PC-9 (cell line): ENCODE data around the gene ICA1. TPM values are rescaled to one million over a fixed set of nuclear protein-coding genes. Genes with fewer than 3 reads are reported as not detected.

Source experiments
- BruUV-seq: library from RNA; stranded (reverse); fragments of 400-500 nt; replicated peaks from 2 replicates; lab custom pipeline; 2021; lab: Mats Ljungman, UMichigan
- CTCF ChIA-PET: fragments of 300-600 bp; sonication (Branson Sonifier 250); formaldehyde crosslinking; loops from one replicate; lab custom pipeline; 2022; ENCODE audit warnings: antibody characterized with exemption; lab: Charles Lee
- POLR2A ChIA-PET: fragments of 300-600 bp; sonication (Branson Sonifier 250); formaldehyde crosslinking; loops from one replicate; lab custom pipeline; 2022; ENCODE audit warnings: antibody characterized with exemption; ENCODE audit not compliant: unreplicated experiment; lab: Charles Lee
- DNase-seq, 2 experiments: peaks; one replicate each; pipeline versions ENCODE4 v3.0.0 to v3.0.0-alpha.2; 2015 to 2022; ENCODE audit warnings: mixed read lengths in 1 of 2
- H2AFZ ChIP-seq: fragments of 200-600 bp; sonication (generic); 2 replicates; pipeline ENCODE4 v1.8.1; 2017; ENCODE audit warnings: antibody characterized with exemption
- H3F3A ChIP-seq: fragments of 200-600 bp; sonication (generic); 2 replicates; pipeline ENCODE4 v1.8.1; 2017; ENCODE audit warnings: antibody characterized with exemption, mild to moderate bottlenecking, low read depth; ENCODE audit not compliant: insufficient read depth
- H3K27ac ChIP-seq: fragments of 200-600 bp; sonication (generic); 2 replicates; pipeline ENCODE4 v1.6.1; 2016; ENCODE audit warnings: mixed run types
- H3K27me3 ChIP-seq: fragments of 200-600 bp; sonication (generic); 2 replicates; pipeline ENCODE4 v1.6.1; 2016; ENCODE audit warnings: low read depth, mixed run types; ENCODE audit not compliant: insufficient read depth
- H3K36me3 ChIP-seq: fragments of 200-600 bp; sonication (generic); 2 replicates; pipeline ENCODE4 v1.6.1; 2016; ENCODE audit warnings: low read depth, mixed run types
- H3K4me1 ChIP-seq: fragments of 200-600 bp; sonication (generic); replicated peaks from 2 replicates; pipeline ENCODE4 v1.6.1; 2016; ENCODE audit warnings: mixed run types; ENCODE audit not compliant: insufficient read depth
- H3K4me2 ChIP-seq: fragments of 200-600 bp; sonication (generic); 2 replicates; pipeline ENCODE4 v1.6.1; 2017; ENCODE audit warnings: mixed run types
- H3K4me3 ChIP-seq: fragments of 200-600 bp; sonication (generic); 2 replicates; pipeline ENCODE4 v1.6.1; 2016; ENCODE audit warnings: mixed run types
- H3K79me2 ChIP-seq: fragments of 200-600 bp; sonication (generic); 2 replicates; pipeline ENCODE4 v1.6.1; 2017; ENCODE audit warnings: low read depth, mixed run types
- H3K9me2 ChIP-seq: fragments of 200-600 bp; sonication (generic); 2 replicates; pipeline ENCODE4 v1.8.1; 2017; ENCODE audit warnings: mild to moderate bottlenecking; ENCODE audit not compliant: insufficient read depth
- H3K9me3 ChIP-seq: fragments of 200-600 bp; sonication (generic); 2 replicates; pipeline ENCODE4 v1.8.1; 2016; ENCODE audit warnings: low read depth; ENCODE audit not compliant: insufficient read depth
- H4K20me1 ChIP-seq: fragments of 200-600 bp; sonication (generic); 2 replicates; pipeline ENCODE4 v1.8.1; 2017; ENCODE audit not compliant: insufficient read depth
- CTCF ChIP-seq: fragments of 200-600 bp; sonication (generic); conservative IDR thresholded peaks from 2 replicates; pipeline ENCODE4 v1.6.1; 2017; ENCODE audit warnings: mixed run types, antibody characterized with exemption, mild to moderate bottlenecking, moderate library complexity
- EZH2 ChIP-seq: fragments of 200-600 bp; sonication (generic); IDR thresholded peaks from 2 replicates; pipeline ENCODE4 v1.8.0; 2017; ENCODE audit warnings: antibody characterized with exemption, low read depth
- intact Hi-C: fragments of 100-400 bp; cut with micrococcal nuclease; formaldehyde crosslinking; loops from one replicate; pipeline ENCODE4 v1.10.0; 2022; ENCODE audit not compliant: unreplicated experiment
- total RNA-seq: library from RNA; stranded (reverse); gene quantifications from 2 replicates; pipeline ENCODE4 v1.2.3, GENCODE V29; 2021

ICA1 gene
- total RNA-seq, 1 experiment from 2014 or later: 33.8 TPM

- no peaks in the 10 kb centered on the region for H3K27me3 ChIP-seq
- H2AFZ ChIP-seq: no peak overlapping the region
- no peak for DNase-seq
- no peaks in the 10 kb centered on the region for H4K20me1 ChIP-seq
- no peaks in the 10 kb centered on the region for H3K79me2 ChIP-seq
- TF ChIP-seq CTCF (no peak), EZH2 (no peak)
- CTCF ChIA-PET: interaction anchor here (0.6 to 1.4 kb wide), 4 partner anchors 34 to 428 kb away, joined by 3 to 4 read pairs (median 4); no protein-coding TSS in a partner anchor
- H3K4me1 ChIP-seq: no peaks in the 10 kb centered on the region
- H3K9me3 ChIP-seq: no peaks in the 10 kb centered on the region
- no peaks in the 10 kb centered on the region for H3F3A ChIP-seq
- no peaks in the 10 kb centered on the region for H3K36me3 ChIP-seq
- intact Hi-C loops: loop anchor here (1.0 to 2.0 kb wide), 3 partner anchors 428 to 527 kb away; no protein-coding TSS in a partner anchor
- H3K4me2 ChIP-seq: no peak overlapping the region
- POLR2A ChIA-PET: interaction anchor here (0.6 to 0.7 kb wide), 2 partner anchors 213 to 402 kb away, joined by 3 to 7 read pairs; no protein-coding TSS in a partner anchor
- BruUV-seq: no TSS peak
- H3K27ac ChIP-seq: no peak overlapping the region
- H3K4me3 ChIP-seq: no peak overlapping the region
- H3K9me2 ChIP-seq: no peaks in the 10 kb centered on the region
Observed at GRCh38 chr7:8189625-8190024, 72.3 kb downstream of the ICA1 start.

DNA sequence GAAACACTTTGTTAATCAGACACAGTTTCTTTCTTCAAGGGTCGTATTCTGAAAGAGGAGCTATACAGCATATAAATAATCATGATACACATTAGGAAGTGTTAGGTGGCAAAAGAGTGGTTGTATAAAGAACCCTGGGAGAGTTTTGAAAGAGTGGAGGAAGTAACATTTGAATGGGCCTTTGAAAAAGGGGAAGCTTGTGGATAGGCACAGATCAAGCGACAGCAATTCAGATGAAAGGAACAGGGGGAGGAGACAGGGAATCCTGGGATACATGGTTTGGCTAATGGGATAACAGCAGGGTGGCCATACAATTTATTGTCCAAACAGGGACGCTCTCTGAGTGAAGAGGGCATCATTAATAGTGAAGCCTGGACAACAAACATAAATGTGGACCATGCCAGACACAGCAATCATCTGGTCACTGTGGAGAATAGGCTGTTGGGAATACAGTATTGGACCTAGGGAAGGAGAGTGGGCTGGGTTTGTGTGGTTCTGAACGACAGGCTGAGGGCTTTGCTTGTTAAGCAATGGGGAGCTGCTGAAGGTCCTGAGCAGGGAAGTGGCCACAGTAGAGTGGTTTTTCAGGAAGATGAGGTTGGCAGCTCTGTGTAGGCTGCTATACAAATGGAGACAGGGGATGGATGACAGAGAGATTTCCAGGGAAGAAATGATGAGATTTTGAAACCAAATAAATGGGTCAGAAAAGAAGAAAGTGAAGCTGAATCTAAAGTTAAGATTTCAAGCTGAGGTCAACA lies 75.9 kb downstream of the ICA1 start:
- ChIA-PET CTCF (interaction anchor here (0.6 kb wide), 1 partner anchor 1080 kb away, joined by 4 read pairs; no protein-coding TSS in a partner anchor), POLR2A (no interaction called here)
- Histone ChIP-seq H3K4me1 (no peaks in the 10 kb centered on the region), H3K9me3 (no peaks in the 10 kb centered on the region), H3K4me2 (no peak overlapping the region), H2AFZ (no peak overlapping the region), H3K4me3 (no peak overlapping the region), H3F3A (no peaks in the 10 kb centered on the region), H3K9me2 (no peaks in the 10 kb centered on the region), H3K36me3 (no peaks in the 10 kb centered on the region), H3K79me2 (no peaks in the 10 kb centered on the region), H3K27ac (no peak overlapping the region), H3K27me3 (no peaks in the 10 kb centered on the region), H4K20me1 (no peaks in the 10 kb centered on the region)
- no peak for DNase-seq
- intact Hi-C loops: no loop called here
- no peak for TF ChIP-seq EZH2
- TF ChIP-seq CTCF: no peak
- BruUV-seq: no TSS peak

DNA sequence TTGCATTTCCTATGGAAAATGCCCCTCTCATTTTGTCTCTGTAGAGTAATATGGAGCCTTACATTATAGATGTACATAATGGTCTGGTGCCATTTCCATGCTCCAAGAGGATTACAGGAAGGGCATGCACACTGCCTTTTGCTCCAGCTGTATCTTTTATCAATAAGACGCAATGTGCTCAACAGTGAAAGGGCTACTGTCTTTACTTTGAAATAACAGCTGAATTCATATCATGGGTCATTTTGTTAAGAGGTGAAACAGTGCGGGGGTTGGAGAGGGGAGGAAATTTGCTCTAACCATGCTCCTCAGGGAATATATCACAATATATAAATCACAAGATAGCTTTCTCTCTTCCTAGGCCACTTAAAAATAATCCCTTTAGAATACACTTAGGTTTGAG lies 77.7 kb downstream of the ICA1 start:
- intact Hi-C loops: no loop called here
- no peaks in the 10 kb centered on the region for H3K27me3 ChIP-seq
- H4K20me1 ChIP-seq: no peaks in the 10 kb centered on the region
- H2AFZ ChIP-seq: no peak overlapping the region
- H3K4me1 ChIP-seq: no peaks in the 10 kb centered on the region
- H3K36me3 ChIP-seq: no peaks in the 10 kb centered on the region
- no peaks in the 10 kb centered on the region for H3K9me2 ChIP-seq
- BruUV-seq: no TSS peak
- no peak overlapping the region for H3K4me2 ChIP-seq
- ChIA-PET POLR2A (no interaction called here), CTCF (no interaction called here)
- H3F3A ChIP-seq: no peaks in the 10 kb centered on the region
- H3K27ac ChIP-seq: no peak overlapping the region
- H3K4me3 ChIP-seq: no peak overlapping the region
- TF ChIP-seq EZH2 (no peak), CTCF (no peak)
- no peaks in the 10 kb centered on the region for H3K79me2 ChIP-seq
- H3K9me3 ChIP-seq: no peaks in the 10 kb centered on the region
- no peak for DNase-seq
